HEK293 (cell line): ENCODE measurements around the gene GPSM1.

Experiments used
- CTCF ChIA-PET: fragments of 350-600 bp; formaldehyde crosslinking; extraction: SDS; loops from one replicate; lab custom pipeline; 2021; ENCODE audit warnings: antibody characterized with exemption; lab: Yijun Ruan, JAX
- POLR2A ChIA-PET: fragments of 300-600 bp; formaldehyde crosslinking; extraction: SDS; loops from one replicate; lab custom pipeline; 2020; ENCODE audit warnings: antibody characterized with exemption, inconsistent platforms; lab: Yijun Ruan, JAX
- H3K27ac ChIP-seq: fragments of 200-500 bp; sonication (Bioruptor generic); 2 replicates; pipeline ENCODE4 v1.5.1; 2014; ENCODE audit warnings: low read depth, low read length, control low read depth, inconsistent platforms; ENCODE audit errors: extremely low read depth
- H3K36me3 ChIP-seq, 2 experiments: fragments of 200-500 bp in 1 of 2; sonication (Bioruptor generic) in 1 of 2; 1 replicate in 1 of 2; 2 replicates in 1 of 2; pipeline ENCODE4 v1.5.1; 2014 to 2017; ENCODE audit warnings: inconsistent platforms in 2 of 2, low read length in 2 of 2; ENCODE audit not compliant: control insufficient read depth in 2 of 2, insufficient read depth in 1 of 2
- H3K4me1 ChIP-seq: fragments of 200-500 bp; sonication (Bioruptor generic); 2 replicates; pipeline ENCODE4 v1.5.1; 2014; ENCODE audit warnings: mild to moderate bottlenecking, low read length, inconsistent platforms; ENCODE audit not compliant: control insufficient read depth, insufficient read depth
- H3K4me3 ChIP-seq: 2 replicates; pipeline ENCODE4 v1.5.1; 2011; ENCODE audit warnings: low read depth, mild to moderate bottlenecking, control low read depth, low read length, moderate library complexity
- H3K9me3 ChIP-seq: fragments of 200-500 bp; sonication (Bioruptor generic); 2 replicates; pipeline ENCODE4 v1.5.1; 2014; ENCODE audit warnings: low read depth, low read length, inconsistent platforms; ENCODE audit not compliant: control insufficient read depth, insufficient read depth
- FEZF1 ChIP-seq: fragments of 450-650 bp; formaldehyde crosslinking; IDR thresholded peaks from 2 replicates; pipeline ENCODE4 v1.5.1; 2016; ENCODE audit warnings: missing biosample characterization, missing genetic modification characterization
- GLI4 ChIP-seq: fragments of 450-650 bp; formaldehyde crosslinking; IDR thresholded peaks from 2 replicates; pipeline ENCODE4 v1.5.1; 2016; ENCODE audit warnings: missing biosample characterization, missing genetic modification characterization
- KLF1 ChIP-seq: fragments of 450-650 bp; formaldehyde crosslinking; IDR thresholded peaks from 2 replicates; pipeline ENCODE4 v1.5.1; 2016; ENCODE audit warnings: missing biosample characterization, missing genetic modification characterization
- OSR2 ChIP-seq: fragments of 450-650 bp; formaldehyde crosslinking; IDR thresholded peaks from 2 replicates; pipeline ENCODE4 v1.5.1; 2016; ENCODE audit warnings: missing biosample characterization, missing genetic modification characterization
- ZFP3 ChIP-seq: fragments of 450-650 bp; formaldehyde crosslinking; IDR thresholded peaks from 2 replicates; pipeline ENCODE4 v1.5.1; 2016; ENCODE audit warnings: low read depth, missing biosample characterization, missing genetic modification characterization
- ZNF24 ChIP-seq: fragments of 450-650 bp; formaldehyde crosslinking; IDR thresholded peaks from 2 replicates; pipeline ENCODE4 v1.5.1; 2016; ENCODE audit warnings: missing biosample characterization, missing genetic modification characterization
- ZNF394 ChIP-seq: fragments of 450-650 bp; formaldehyde crosslinking; IDR thresholded peaks from 2 replicates; pipeline ENCODE4 v1.5.1; 2016; ENCODE audit warnings: missing biosample characterization, missing genetic modification characterization, mild to moderate bottlenecking, moderate library complexity, borderline replicate concordance
- ZNF473 ChIP-seq: fragments of 450-650 bp; formaldehyde crosslinking; IDR thresholded peaks from 2 replicates; pipeline ENCODE4 v1.5.1; 2017; ENCODE audit warnings: missing biosample characterization, missing genetic modification characterization
- ZNF544 ChIP-seq: fragments of 450-650 bp; formaldehyde crosslinking; IDR thresholded peaks from 2 replicates; pipeline ENCODE4 v1.5.0; 2017; ENCODE audit warnings: missing biosample characterization, missing genetic modification characterization
- ZNF548 ChIP-seq: fragments of 450-650 bp; formaldehyde crosslinking; IDR thresholded peaks from 2 replicates; pipeline ENCODE4 v1.5.1; 2016; ENCODE audit warnings: missing biosample characterization, missing genetic modification characterization
- ZNF560 ChIP-seq: fragments of 450-650 bp; formaldehyde crosslinking; IDR thresholded peaks from 2 replicates; pipeline ENCODE4 v1.5.1; 2017; ENCODE audit warnings: missing biosample characterization, missing genetic modification characterization, borderline replicate concordance
- ZNF600 ChIP-seq: fragments of 450-650 bp; formaldehyde crosslinking; IDR thresholded peaks from 2 replicates; pipeline ENCODE4 v1.5.1; 2016; ENCODE audit warnings: missing biosample characterization, missing genetic modification characterization
- ZNF610 ChIP-seq: fragments of 450-650 bp; formaldehyde crosslinking; IDR thresholded peaks from 2 replicates; pipeline ENCODE4 v1.5.1; 2016; ENCODE audit warnings: missing biosample characterization, missing genetic modification characterization, borderline replicate concordance
- ZNF707 ChIP-seq: fragments of 450-650 bp; formaldehyde crosslinking; IDR thresholded peaks from 2 replicates; pipeline ENCODE4 v1.5.1; 2016; ENCODE audit warnings: missing biosample characterization, missing genetic modification characterization
- TF ChIP-seq, protein P1 (sequence below): fragments of 450-650 bp; formaldehyde crosslinking; IDR thresholded peaks from 2 replicates; pipeline ENCODE4 v1.5.1; 2017; ENCODE audit warnings: missing biosample characterization, missing genetic modification characterization
- TF ChIP-seq, protein P2 (sequence below): fragments of 450-650 bp; formaldehyde crosslinking; IDR thresholded peaks from 2 replicates; pipeline ENCODE4 v1.5.1; 2016; ENCODE audit warnings: missing biosample characterization, missing genetic modification characterization
- TF ChIP-seq, protein P3 (sequence below): fragments of 450-650 bp; formaldehyde crosslinking; IDR thresholded peaks from 2 replicates; pipeline ENCODE4 v1.5.1; 2016; ENCODE audit warnings: missing biosample characterization, missing genetic modification characterization

The GPSM1 gene

DNA sequence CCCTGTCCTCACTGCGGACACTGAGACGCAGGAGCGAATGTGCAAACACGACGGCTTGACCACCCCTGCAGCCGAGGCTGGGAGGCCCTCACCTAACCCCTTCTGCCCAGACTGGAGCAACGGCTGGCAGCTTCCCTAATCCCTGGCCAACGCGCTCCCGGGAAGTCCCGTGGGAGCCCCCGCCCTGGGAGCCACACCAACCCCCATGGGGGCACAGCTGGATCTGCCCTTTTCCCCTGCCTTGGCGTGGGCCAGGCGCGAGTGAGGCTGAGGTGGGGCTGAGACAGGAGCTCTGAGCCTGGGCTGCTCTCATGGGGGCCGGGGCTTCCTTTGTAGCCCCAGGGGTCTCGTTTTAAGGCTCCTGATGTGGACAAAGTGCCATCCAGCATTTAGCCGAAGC is 40.9 kb downstream of the GPSM1 start:
- Histone ChIP-seq H3K27ac (no peak overlapping the region), H3K4me3 (no peak overlapping the region)
- POLR2A ChIA-PET, result no interaction called here
- no peak for TF ChIP-seq ZNF600 (tag by site-specific recombination)
- no peak for TF ChIP-seq OSR2 (tag by site-specific recombination)
- TF ChIP-seq, protein P1, sequence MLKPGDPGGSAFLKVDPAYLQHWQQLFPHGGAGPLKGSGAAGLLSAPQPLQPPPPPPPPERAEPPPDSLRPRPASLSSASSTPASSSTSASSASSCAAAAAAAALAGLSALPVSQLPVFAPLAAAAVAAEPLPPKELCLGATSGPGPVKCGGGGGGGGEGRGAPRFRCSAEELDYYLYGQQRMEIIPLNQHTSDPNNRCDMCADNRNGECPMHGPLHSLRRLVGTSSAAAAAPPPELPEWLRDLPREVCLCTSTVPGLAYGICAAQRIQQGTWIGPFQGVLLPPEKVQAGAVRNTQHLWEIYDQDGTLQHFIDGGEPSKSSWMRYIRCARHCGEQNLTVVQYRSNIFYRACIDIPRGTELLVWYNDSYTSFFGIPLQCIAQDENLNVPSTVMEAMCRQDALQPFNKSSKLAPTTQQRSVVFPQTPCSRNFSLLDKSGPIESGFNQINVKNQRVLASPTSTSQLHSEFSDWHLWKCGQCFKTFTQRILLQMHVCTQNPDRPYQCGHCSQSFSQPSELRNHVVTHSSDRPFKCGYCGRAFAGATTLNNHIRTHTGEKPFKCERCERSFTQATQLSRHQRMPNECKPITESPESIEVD (tag by site-specific recombination), result no peak
- no peak for TF ChIP-seq FEZF1 (tag by site-specific recombination)
- TF ChIP-seq ZNF544, result no peak
- no peak for TF ChIP-seq ZNF24 (tag by site-specific recombination)
- TF ChIP-seq, protein P2, sequence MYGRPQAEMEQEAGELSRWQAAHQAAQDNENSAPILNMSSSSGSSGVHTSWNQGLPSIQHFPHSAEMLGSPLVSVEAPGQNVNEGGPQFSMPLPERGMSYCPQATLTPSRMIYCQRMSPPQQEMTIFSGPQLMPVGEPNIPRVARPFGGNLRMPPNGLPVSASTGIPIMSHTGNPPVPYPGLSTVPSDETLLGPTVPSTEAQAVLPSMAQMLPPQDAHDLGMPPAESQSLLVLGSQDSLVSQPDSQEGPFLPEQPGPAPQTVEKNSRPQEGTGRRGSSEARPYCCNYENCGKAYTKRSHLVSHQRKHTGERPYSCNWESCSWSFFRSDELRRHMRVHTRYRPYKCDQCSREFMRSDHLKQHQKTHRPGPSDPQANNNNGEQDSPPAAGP, result 0 out of 2 replicates have a peak, but pooled peaks have one; percentile 25
- TF ChIP-seq KLF1 (tag by site-specific recombination), result 0 out of 2 replicates have a peak, but pooled peaks have one; percentile 16
- TF ChIP-seq, all 188 proteins: peak for 2
- Histone ChIP-seq H3K4me1 (no peaks in the 10 kb centered on the region), H3K9me3 (no peaks in the 10 kb centered on the region), H3K36me3 (no peaks in the 10 kb centered on the region)
- CTCF ChIA-PET, result no interaction called here

DNA sequence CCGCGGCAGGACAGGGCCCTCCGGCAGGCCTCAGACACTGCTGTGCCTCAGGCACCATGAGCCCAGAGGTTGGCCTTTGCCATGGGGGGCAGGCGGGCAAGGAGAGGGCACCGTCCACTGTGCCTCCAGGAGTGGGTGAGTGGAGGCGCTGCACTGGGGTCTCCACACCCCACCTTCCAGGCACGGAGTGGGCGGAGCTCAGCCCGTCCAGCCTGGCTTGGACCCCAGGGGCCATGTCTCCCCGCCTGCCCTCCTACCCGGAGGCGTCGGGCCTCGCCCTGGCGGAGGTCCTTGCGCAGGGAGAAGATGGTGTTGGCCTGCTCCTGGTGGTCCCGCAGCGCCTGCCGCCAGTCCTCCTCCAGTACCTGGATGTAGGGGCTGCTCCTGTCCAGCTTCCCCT is 42.7 kb downstream of the GPSM1 start:
- POLR2A ChIA-PET, result interaction anchor here (1.2 to 1.7 kb wide), 3 partner anchors 15 to 41 kb away, joined by 3 to 8 read pairs (median 3); no protein-coding TSS in a partner anchor
- no peaks in the 10 kb centered on the region for H3K4me1 ChIP-seq
- H3K36me3 ChIP-seq, result peaks cover 0 to 7% of the 10 kb centered on the region in 2 experiments; a peak in 1 of 3 replicates
- CTCF ChIA-PET, result interaction anchor here (0.6 kb wide), 1 partner anchor 273 kb away, joined by 3 read pairs; no protein-coding TSS in a partner anchor
- no peak overlapping the region for H3K4me3 ChIP-seq
- TF ChIP-seq GLI4 (tag by site-specific recombination) (no peak), FEZF1 (tag by site-specific recombination) (no peak), ZFP3 (tag by site-specific recombination) (no peak), ZNF473 (no peak), ZNF560 (no peak), OSR2 (tag by site-specific recombination) (no peak), ZNF707 (tag by site-specific recombination) (no peak), ZNF548 (tag by site-specific recombination) (no peak), ZNF394 (no peak), ZNF610 (no peak)
- TF ChIP-seq, protein P3, sequence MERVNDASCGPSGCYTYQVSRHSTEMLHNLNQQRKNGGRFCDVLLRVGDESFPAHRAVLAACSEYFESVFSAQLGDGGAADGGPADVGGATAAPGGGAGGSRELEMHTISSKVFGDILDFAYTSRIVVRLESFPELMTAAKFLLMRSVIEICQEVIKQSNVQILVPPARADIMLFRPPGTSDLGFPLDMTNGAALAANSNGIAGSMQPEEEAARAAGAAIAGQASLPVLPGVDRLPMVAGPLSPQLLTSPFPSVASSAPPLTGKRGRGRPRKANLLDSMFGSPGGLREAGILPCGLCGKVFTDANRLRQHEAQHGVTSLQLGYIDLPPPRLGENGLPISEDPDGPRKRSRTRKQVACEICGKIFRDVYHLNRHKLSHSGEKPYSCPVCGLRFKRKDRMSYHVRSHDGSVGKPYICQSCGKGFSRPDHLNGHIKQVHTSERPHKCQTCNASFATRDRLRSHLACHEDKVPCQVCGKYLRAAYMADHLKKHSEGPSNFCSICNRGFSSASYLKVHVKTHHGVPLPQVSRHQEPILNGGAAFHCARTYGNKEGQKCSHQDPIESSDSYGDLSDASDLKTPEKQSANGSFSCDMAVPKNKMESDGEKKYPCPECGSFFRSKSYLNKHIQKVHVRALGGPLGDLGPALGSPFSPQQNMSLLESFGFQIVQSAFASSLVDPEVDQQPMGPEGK, result no peak
- no peaks in the 10 kb centered on the region for H3K9me3 ChIP-seq
- H3K27ac ChIP-seq, result no peak overlapping the region
